HG03025 (cell line): ENCODE results near the gene FBXL16.
"Not testable (repeated sequence)": the region's sequence is repeated elsewhere in the genome, so short reads cannot be mapped to it uniquely, and the experiment has no call there.

Source experiments
- ATAC-seq: cut with Tn5 transposase; IDR thresholded peaks from one replicate; pipeline ENCODE4 v1.9.1; 2021; ENCODE audit warnings: mild to moderate bottlenecking, moderate library complexity; ENCODE audit not compliant: unreplicated experiment, low FRiP score

The FBXL16 gene

GRCh38 chr16:694187-694862, 11.3 kb downstream of the FBXL16 start:
- ATAC-seq = no peak

DNA sequence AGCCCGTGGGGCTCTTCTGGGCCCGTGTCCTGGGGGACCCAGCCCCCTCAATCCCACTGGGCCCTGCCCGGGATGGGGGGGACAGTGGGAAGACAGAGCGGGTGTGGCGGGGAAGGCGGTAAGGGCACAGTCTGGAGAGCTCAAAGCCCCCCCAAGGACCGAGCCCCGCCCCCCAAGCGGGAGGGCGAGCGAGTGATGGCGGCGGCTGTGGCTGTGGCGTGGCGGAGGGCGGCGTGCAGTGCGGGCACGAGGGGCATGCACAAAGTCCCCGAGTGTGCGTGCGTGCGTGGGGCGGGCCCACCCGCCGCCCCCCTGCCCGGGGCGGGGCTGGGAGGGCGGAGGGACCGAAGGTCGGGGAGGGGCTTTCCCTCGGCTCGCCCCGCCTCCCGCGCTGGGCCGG, 11.8 kb downstream of the FBXL16 start:
- ATAC-seq = no peak

GRCh38 chr16:693364-693763, 12.2 kb downstream of the FBXL16 start:
- no peak for ATAC-seq

- no peak for ATAC-seq
These were observed 13.1 kb downstream of the FBXL16 start for GRCh38 chr16:692356-693108.

- not testable (repeated sequence) for ATAC-seq
These were observed 14.4 kb downstream of the FBXL16 start for GRCh38 chr16:691242-691641.

DNA sequence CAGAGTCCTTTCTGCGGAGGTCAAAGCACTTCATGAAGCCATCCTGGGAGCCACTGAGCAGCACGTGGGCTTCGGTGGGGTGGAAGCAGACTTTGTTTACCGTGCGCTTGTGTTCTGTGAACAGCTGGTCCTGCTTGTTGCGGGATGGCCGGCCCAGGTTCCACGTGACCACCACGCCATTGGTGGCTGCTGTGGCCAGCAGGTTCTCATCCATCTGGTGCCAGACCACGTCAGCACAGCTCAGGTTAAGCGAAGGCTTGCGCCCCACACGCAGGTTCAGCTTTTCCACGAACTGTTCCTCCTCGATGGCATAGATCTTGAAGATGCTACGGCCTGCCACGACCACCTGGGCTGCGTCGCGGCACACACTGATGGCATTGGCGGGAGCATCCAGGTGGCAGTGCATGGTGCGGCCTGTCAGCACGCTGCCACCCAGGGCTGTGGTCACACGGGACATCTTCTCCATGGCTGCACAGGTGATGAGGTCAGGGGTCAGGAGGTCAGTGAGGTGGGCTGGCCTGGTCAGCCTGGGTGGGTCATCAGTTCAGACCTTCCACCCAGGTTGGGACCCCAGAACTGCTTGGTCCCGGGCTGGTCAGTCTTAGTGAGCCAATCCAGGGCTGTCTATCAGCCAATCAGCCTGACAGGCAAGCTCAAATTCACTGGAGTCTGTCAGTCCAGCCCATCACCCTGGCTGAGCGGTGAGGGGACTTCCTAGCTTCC, 16.3 kb downstream of the FBXL16 start:
- no peak for ATAC-seq

DNA sequence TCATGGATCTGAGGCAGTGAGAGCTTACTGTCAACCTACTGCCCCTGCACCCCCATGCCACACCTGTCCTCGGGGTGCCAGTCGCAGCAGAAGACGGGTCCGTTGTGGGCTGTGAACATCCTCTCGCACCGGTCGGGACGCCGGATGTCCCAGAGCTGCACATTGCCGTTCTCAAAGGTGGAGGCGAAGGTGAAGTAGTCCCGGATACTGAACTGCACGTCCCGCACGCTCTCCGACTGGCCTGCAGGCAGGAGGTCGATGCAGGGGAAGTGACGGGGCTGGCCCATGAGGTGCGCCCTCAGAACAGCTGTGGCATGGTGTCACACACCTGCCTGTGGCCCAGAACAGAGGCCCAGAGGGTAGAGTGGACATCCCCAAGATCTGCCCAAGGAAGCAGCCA, 18.1 kb downstream of the FBXL16 start:
- no peak for ATAC-seq

GRCh38 chr16:686459-687260, 18.9 kb downstream of the FBXL16 start:
- no peak for ATAC-seq

- no peak for ATAC-seq
These were observed 19.6 kb downstream of the FBXL16 start for GRCh38 chr16:685967-686366.

- ATAC-seq = no peak
These were observed 20.5 kb downstream of the FBXL16 start for GRCh38 chr16:684961-685696.

GRCh38 chr16:684071-684794, 21.4 kb downstream of the FBXL16 start, which contains the start of gene JMJD8:
Gene JMJD8 (minus strand): TSS chr16:684334. CDS start chr16:684319, 15 bp downstream.
- ATAC-seq = peak; percentile 50

- no peak for ATAC-seq
These were observed 22.1 kb downstream of the FBXL16 start for GRCh38 chr16:683396-684070.

- ATAC-seq = no peak
These were observed 22.9 kb downstream of the FBXL16 start for GRCh38 chr16:682493-683395.

DNA sequence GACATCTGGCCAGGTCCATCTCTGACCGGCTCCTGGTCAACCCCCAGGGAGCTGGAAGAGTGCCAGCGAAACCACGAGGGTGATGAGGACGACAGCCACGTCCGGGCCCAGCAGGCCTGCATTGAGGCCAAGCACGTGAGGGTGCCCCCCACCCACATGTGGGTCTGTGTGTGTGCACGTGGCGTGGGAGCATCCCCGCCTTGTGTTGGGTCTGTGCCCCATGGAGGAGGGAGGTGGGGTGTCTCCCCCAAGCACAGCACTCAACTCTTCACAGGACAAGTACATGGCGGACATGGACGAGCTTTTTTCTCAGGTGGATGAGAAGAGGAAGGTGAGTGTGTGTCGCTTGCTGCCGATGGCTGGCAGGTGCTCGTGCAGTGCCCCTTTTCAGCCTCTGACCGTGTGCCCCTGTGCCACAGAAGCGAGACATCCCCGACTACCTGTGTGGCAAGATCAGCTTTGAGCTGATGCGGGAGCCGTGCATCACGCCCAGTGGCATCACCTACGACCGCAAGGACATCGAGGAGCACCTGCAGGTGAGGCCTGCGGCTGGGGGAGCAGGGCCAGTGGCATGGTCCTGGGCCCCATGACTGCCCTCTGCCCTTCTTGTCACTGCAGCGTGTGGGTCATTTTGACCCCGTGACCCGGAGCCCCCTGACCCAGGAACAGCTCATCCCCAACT, 23.7 kb downstream of the FBXL16 start:
- ATAC-seq = no peak

DNA sequence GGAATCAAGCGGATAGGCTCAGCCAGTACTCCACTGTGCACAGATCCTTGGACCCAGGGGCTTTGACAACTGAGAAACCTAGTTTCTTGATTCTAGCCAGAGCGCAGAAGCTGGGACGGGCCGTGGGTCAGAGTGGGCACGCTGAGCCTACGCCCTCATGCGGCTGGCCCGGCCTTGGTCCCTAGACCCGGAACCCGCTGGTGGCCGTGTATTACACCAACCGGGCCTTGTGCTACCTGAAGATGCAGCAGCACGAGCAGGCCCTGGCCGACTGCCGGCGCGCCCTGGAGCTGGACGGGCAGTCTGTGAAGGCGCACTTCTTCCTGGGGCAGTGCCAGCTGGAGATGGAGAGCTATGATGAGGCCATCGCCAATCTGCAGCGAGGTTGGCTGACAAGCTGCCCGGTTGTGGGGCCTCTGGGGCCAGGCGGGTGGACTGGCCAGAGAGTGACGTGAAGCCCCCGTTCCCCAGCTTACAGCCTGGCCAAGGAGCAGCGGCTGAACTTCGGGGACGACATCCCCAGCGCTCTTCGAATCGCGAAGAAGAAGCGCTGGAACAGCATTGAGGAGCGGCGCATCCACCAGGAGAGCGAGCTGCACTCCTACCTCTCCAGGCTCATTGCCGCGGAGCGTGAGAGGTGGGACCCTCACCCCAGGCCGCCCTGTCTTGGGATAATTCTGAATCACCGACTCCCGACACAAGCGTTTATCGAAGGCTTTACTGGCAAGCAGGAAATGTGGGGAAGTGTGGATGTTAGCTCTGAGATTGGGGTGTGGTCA, 24.4 kb downstream of the FBXL16 start:
- no peak for ATAC-seq

- ATAC-seq = no peak
These were observed 25.0 kb downstream of the FBXL16 start for GRCh38 chr16:680625-680945.
